Measurements from ENCODE around the gene OR5B21.
A peak's percentile ranks its signal among the peaks of the same experiment; 100 is the strongest.

OR5B21 gene
- 0 to 2.2 (median 0.36) reads per million in 17 experiments for total RNA-seq

GRCh38 chr11:58508005-58508404, at the start of gene OR5B21:
TSS of gene OR5B21 (minus strand) at chr11:58508105. CDS start at chr11:58508105, 0 bp downstream.
- DNase-seq: no peak

DNA sequence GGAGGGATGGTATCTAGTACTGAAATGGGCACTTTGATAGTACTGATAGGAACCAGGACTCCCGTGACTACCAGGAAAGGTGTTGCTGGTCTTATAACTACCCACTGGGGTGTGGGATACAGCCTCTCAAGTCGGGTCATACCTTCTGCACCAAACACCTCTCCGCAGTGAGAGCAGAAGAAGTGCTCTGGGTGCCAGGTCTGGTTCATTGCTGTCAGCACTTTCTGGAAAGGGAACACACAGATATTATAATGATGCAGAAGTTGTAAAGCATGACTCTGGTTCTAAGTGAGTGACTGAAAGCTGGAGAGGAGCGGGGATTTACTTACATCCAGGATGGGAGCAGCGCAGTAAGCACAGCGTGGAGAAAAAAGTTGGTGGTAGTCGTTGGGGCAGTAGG, 41.7 kb upstream of the OR5B21 start:
- DNase-seq: no peak

DNA sequence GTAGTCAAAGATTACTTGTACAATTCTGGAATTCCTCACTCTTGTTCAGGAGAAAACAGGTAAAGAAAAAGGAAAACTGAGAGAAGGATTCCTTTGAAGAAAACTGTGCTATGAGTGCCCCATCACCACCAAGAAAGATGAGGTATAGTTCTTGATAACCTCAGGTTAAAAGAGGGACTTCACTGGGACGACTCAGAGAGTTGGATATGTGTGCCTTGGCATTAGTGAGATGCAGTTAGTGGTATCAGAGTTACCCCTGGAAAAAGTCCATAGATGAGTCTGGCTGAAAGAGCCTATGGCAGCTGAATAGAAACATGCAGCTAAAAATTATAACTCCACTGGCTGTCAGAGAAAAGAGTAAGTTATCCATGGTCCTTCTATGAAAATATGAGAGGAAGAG, 38.9 kb upstream of the OR5B21 start:
- no peak for DNase-seq

GRCh38 chr11:58531865-58532341, 24.0 kb upstream of the OR5B21 start:
- DNase-seq: no peak

- no peak for DNase-seq
Observed at GRCh38 chr11:58530236-58530635, 22.3 kb upstream of the OR5B21 start.

DNA sequence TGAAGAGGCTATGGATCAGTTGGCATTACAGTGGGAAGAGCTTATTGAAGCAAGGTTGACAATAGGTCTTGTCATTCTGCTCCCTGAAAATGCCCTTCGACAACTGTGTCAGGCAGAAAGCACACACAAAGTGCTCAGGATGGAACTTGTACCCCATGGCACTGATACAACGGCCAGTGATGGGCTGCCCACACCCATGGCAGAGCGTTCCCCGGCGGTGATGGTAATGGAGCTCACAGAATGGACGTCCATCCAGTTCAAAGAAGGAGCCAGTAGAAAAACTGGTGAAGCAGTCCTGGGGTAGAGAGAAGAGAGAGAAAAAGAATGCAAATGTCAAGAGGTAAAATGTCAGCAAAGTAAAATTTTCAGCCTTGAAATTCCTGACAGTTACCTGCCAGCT, 19.5 kb upstream of the OR5B21 start:
- DNase-seq: no peak

- peak in 2 of 4 experiments; percentile 22 to 23 for DNase-seq
Observed at GRCh38 chr11:58526721-58527120, 18.8 kb upstream of the OR5B21 start.

DNA sequence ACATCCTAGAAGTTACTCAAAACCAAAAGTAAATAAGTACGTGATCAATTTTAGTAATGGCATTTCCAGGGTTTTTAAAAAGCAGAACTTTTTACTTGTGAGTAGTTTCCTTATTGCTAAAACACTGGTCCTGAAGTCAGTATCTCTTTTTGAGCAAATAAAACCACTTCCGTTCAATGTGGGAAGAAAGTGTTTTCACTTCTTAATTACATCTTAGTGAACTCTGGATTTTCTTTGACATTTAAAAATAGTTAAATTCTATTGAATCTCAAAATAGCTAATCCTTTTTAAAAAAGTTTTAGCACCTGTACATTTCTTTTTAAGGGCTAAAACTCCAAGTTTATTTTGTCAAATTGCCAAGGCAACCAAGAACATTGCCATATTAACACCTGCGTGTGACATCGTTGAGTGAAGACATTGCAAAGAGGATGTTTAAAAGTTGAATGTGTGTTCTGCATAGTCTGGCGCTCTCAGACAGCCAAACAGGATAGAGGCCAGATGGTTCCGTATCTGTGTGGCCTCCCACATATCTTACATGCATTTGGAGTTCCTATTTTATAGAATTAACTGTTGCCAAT, 17.2 kb upstream of the OR5B21 start:
- peak; percentile 61 to 76 (median 69) for DNase-seq

GRCh38 chr11:58524232-58525036, 16.5 kb upstream of the OR5B21 start:
- DNase-seq: peak; percentile 43 to 78 (median 63)

GRCh38 chr11:58513747-58514367, 6.0 kb upstream of the OR5B21 start:
- DNase-seq: peak; percentile 31 to 50 (median 45)

DNA sequence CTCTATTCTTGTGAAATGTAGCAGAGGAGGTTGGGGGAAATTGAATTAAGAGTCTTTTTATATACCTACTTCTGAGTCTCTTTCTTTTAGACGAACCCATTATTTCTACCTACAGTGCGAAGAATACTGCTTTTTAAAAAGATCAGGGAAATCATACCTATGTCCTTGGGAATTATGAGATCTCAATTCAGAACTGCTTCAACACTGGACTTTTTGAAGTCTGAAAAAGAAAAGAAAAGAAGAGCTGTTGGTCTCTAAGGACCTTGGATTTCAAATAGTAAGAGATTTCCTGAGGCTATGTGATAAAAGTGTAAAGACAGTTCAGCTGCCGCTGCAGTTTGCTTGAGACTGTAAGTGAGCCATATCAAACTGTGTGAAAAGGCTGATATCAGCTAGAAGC, 3.7 kb upstream of the OR5B21 start:
- DNase-seq: no peak

DNA sequence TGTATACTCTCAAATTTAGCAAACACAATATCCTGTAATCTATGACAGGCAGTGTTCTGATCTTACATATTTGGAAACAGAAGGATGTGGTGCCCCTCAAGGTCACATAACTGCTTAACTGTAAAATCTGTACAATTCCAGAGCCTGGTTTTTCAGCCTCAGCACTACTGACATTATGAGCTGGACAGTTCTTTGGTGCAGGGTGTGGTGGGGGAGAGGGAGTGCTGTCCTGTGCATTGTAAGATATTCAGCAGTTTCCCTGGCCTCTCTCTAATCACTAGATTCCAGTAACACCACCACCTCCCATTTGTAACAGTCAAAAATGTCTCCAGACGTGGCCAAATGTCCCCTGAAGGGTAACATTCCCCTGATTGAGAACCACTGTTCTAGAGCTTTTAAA, 1.8 kb upstream of the OR5B21 start:
- DNase-seq: no peak

DNA sequence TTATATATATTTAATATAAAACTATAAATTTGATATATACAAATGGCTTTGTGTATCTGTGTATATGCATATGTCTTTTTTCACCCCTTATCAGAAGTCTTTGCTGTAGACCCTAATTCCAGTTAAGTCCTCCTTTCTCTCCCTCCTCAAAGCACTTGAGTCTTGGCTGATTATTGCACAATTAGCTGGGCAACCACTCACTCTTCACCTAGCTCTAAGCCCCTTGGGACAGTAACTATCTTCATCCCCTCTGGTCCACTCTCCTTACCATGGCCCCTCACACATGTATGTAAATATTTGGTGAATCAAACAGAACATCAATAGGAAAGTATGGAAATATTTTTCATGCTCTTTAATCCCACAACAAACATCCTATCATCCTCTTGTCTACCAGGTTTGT, 909 bp upstream of the OR5B21 start:
- DNase-seq: no peak

DNA sequence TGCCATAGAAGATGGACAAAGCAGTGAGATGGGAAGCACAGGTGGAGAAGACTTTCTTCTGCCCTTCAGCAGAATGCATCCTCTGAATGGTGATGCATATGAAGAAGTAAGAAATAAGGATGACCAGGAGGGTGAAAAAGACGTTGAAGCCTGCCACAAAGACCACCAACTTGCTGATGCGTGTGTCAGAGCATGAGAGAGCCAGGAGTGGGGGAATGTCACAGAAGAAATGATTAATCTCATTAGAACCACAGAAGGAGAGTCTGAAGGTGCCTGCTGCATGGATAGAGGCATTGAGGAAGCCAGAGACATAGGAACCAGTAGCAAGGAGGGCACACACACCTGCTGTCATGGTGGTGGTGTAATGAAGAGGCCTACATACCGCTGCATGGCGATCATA, 550 bp downstream of the OR5B21 start:
- DNase-seq: no peak

GRCh38 chr11:58506935-58507334, 970 bp downstream of the OR5B21 start:
- DNase-seq: peak in 2 of 4 experiments; percentile 9 to 20

GRCh38 chr11:58505849-58506248, 2.1 kb downstream of the OR5B21 start:
- no peak for DNase-seq

DNA sequence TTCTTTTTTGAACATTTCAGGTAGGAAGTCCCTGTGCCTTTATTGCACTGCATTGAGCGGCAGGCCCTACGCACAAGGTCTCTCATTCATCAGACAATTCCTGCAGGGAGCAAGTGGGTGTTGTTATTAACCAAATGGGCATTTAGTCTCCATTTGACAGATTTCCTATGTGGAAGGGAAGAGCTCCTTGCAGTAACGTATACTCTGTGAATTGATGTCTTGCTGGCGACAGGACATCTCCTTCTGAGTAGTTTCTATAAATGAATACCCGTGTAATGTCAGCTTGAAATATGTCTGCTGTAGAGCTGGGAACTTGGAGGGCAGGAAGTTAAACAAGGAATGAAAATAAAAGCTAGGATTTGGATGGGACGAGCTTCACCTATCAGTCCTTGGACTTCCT, 3.7 kb downstream of the OR5B21 start:
- no peak for DNase-seq

DNA sequence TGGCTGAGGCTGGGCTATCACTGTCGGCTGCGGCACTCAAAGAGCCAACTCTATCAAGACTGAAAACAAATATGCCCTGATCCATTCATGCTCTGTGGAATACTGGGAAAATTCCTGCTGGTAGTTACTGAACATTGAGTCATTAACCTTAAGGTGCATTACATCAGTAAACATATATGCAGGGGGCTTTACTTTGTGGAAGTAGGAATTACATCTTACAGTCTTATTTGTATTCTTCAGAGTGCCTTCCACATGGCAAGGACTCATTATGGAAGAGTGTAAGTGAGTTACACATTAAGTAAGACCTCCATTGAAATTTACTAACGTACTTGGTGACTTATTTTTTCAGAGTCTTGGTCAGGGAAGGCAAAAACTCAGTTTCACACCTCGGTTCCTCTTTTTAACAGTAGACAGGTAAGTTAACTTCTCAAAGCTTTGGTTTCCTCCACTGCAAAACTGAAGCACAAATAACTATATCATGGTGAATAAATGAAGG, 4.5 kb downstream of the OR5B21 start:
- no peak for DNase-seq

GRCh38 chr11:58502004-58502403, 5.9 kb downstream of the OR5B21 start:
- DNase-seq: no peak

DNA sequence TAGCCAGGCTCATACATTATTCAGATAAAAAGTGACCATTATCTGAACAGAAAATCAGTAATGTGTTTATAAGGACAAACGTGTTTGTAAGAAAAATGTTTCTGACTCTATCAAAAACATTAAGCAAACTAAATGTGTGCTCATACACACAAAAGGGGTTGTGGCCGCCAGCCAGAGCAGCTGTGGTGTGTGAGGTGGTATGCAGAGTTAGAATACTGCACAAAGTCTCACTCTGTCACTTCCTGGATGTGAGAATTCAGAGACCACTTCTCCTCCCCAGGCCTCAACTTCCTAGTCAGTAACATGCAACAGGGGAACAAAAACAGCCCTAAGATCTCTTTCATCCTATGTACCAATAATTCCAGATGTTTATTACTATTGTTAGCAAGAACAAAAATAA, 9.4 kb downstream of the OR5B21 start:
- DNase-seq: peak; percentile 3 to 44 (median 28)

GRCh38 chr11:58497951-58498350, 10.0 kb downstream of the OR5B21 start:
- no peak for DNase-seq

DNA sequence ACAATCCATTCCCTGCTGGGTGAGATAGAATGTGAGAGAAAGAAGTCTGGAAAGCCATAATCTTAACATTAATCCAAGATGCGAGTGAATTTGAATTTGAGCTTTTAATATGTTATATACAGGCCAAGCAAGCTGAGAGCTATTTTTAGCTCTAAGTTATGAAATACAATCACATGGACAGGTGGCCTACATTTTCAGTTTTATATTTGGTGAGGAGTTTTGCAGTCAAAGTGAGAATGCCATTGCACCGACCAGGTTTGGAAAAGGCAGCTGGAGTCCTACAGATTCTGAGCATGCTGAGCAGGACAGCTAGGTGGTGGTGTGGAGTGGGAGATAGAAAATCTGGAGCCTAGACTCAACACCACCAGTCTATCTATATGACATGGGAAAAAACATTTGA, 12.0 kb downstream of the OR5B21 start:
- DNase-seq: no peak

DNA sequence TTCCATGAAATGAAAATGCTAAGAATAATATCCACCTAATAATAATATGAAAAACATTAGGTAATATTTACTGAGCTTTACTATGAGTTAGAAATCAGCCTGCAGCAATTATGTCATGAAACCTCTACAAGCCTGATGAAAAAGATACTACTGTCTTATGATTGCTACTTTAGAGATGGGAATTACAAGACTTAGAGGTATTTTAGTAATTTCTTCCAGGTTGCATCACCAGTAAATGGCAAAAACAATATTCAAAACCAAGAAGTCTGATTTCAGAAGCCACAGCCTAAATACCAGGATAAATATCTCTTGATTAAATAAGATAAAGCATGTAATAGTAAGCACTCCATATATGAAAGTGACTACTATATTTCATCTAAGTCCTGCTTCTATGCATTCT, 13.8 kb downstream of the OR5B21 start:
- DNase-seq: no peak

Data from suppressor macrophage (primary cell).